ENCODE measurements around the gene TRAP1. TPM values are rescaled to one million over a fixed set of nuclear protein-coding genes. Genes with fewer than 3 reads are reported as not detected.
"Not testable (repeated sequence)": the region's sequence is repeated elsewhere in the genome, so short reads cannot be mapped to it uniquely, and the experiment has no call there.

Gene TRAP1
- polyA plus RNA-seq, 3 donors: 89.3 to 99.5 (median 92.1) TPM

DNA sequence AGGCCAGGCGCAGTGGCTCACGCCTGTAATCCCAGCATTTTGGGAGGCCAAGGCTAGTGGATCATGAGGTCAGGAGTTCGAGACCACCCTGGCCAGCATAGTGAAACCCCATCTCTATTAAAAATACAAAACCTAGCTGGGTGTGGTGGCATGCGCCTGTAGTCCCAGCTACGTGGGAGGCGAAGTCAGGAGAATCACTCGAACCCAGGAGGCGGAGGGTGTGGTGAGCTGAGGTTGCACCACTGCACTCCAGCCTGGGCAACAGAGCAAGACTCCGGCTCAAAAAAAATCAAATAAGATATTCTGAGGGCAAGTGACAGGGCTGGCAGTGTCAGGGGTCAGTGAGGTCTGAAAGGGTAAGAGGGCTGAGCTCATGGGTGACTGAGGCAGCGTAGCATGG is 2.9 kb downstream of the TRAP1 start:
- not testable (repeated sequence) for DNase-seq (ENCODE audit: low read depth in 3 of 3, low spot score in 2 of 3)

DNA sequence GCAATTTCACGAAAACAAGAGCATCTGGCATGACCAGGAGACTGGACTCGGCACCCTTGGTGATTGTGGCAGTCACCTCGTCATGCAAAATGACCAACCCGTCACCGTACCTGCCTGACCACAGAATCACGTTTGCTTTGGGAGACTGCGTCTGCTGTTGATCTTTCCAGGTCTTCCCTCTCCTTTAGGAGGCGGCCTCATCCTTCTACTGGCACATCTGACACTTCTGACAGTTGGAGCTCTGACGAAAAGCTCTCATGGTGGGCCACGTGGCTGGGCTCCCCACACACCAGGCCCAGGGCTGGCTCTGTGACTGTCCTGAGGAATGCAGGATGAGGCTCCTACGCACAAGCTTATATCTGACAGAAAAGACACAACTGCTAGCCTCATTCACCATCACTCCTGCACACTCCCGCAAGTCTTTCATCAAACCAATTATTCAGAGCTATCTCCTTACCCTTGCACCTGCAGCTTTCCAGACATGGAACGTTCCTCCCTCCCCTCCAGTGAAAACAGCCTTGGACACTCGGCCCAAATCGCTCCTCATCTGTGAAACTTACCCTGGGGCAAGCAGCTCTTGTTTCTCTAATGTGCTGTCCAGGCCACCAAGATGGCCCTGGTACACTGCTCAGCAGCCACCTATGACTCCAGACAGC is 3.6 kb downstream of the TRAP1 start:
- no peak for DNase-seq (ENCODE audit: low read depth in 3 of 3, low spot score in 2 of 3)

DNA sequence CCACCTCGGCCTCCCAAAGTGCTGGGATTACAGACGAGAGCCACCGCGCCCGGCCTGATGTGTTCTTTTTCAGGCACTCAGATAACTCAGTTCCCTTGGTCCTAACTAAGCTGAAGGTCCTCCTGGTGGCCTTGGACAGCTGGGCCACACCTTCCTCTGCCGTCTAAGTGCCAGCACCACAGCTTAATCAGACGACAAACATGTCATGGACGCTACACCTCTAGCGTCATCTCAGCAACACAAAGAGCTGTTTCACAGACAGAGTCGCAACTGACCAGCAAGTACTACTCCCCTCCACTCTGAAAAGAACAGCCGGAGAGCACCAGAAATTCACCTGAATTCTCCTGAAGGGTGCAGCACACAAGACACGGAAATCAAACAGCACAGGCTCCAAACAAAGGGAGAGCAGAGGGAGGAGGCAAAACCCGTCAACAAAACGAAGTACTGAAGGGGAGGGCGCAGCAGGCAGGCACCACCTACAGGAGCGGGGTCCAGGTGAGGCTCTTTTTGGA is 4.4 kb downstream of the TRAP1 start:
- DNase-seq (ENCODE audit: low read depth in 3 of 3, low spot score in 2 of 3): no peak

DNA sequence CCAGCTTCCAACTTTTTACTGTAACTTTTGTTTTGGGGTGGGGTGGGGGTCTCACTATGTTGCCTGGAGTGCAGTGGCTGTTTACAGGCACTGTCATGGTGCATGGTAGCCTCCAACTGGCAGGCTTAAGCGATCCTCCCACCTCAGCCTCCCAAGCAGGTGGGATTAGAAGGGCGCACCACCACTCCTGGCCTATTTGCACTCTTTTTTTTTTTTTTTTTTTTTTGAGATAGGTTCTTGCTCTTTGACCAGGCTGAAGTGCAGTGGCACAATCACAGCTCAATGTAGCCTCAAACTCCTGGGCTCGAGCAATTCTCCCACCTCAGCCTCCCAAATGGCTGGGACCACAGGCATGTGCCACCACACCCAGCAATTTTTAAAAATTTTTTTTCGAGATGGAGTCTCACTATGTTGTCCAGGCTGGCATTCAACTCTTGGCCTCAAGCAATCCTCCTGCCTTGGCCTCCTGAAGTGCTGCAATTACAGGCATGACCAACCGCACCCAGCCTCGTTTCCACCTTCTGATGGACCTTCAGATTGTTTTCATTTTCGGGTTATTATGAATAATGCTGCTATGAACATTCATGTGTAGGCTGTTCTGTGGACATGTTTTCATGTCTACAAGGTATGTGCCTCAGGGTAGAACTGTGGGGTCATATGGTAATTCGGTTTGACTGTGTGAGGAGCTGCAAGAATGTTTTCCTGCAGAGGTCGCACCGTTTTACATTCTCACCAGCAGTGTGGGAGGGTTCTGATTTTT is 10.9 kb downstream of the TRAP1 start:
- DNase-seq (ENCODE audit: low read depth in 3 of 3, low spot score in 2 of 3): no peak

DNA sequence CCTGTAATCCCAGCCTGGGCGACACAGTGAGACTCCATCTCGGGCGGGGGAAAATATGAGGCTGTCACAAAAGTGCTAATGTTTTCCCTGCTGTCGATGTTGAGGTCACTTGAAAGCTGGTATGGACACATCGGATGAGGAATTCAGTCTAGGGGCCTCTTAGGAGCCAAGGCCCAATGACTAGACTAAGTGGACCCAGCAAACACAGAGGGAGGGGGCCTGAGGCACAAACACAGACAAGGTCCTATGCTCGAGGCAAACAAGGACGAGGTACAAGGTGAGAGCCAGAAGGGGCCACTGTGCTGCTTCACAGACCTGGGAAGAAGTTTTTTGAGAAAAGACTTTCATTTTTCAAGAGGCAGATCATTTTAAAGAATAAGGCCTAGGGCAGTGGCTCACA is 15.2 kb downstream of the TRAP1 start:
- no peak for DNase-seq (ENCODE audit: low read depth in 3 of 3, low spot score in 2 of 3)

DNA sequence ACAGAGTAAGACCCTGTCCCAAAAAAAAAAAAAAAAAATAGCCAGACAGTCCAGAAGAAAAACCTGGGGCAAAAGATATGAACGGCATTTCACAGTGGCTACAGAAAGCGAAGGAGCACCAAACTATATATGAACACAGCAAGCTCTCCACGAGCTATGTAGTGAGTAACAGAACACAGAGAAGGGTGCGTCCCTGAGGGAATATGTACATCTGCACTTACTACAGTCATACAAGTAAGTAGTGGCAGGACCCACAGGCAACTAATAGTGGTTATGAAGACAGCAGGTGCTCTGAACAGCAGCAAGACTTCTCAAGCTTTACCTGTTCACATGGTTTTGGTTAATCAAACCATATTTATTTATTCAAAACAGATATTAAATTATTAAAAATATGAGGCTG is 15.8 kb downstream of the TRAP1 start:
- DNase-seq (ENCODE audit: low read depth in 3 of 3, low spot score in 2 of 3): no peak

DNA sequence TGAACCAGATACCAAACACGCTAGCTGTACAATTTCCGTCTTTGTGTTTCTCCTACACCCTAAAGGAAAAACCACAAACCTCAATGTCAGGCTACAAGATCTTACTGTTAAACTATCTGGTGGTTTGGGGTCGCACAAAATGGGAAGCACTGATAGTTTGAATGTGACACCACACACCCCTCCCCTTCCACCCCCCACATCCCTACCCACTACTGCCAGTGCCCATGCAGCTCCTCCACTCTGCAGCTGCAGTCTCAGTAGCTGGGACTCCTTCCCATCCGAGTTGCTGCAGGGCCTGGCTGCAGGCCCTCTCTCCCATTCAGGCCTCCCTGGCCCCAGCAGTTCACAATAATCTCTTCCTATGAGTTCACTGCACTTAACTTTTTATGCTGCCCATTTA is 18.4 kb downstream of the TRAP1 start:
- DNase-seq (ENCODE audit: low read depth in 3 of 3, low spot score in 2 of 3): no peak

DNA sequence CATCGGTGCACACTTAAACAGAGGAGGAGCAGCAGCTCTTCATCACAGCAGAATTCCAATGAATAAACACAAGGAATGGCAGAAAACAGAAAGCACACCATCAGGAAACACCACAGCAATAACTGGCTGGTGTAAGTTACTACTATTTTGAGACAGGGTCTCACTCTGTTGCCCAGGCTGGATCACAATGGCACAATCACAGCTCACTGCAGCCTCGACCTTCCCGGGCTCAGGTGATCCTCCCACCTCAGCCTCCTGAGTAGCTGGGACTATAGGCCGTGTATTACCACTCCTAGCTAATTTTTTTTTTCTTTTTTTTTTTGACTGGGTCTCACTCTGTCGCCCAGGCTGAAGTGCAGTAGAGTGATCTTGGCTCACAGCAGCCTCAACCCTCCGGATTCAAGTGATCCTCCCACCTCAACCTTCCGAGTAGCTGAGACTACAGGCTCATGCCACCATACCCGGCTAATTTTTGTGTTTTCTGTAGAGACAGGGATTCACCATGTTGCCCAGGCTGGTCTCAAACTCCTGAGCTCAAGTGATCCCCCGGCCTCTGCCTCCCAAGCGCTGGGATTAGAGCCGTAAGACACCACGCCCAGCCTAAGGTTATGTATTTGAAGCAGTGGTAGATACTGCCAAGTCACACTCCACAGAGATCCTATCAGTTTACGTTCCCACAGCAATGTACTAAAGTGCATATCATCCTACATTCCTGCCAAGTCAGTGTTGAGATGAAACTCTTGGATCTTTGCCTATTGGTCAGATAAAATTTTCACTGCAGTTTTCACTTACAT is 20.7 kb downstream of the TRAP1 start:
- no peak for DNase-seq (ENCODE audit: low read depth in 3 of 3, low spot score in 2 of 3)

DNA sequence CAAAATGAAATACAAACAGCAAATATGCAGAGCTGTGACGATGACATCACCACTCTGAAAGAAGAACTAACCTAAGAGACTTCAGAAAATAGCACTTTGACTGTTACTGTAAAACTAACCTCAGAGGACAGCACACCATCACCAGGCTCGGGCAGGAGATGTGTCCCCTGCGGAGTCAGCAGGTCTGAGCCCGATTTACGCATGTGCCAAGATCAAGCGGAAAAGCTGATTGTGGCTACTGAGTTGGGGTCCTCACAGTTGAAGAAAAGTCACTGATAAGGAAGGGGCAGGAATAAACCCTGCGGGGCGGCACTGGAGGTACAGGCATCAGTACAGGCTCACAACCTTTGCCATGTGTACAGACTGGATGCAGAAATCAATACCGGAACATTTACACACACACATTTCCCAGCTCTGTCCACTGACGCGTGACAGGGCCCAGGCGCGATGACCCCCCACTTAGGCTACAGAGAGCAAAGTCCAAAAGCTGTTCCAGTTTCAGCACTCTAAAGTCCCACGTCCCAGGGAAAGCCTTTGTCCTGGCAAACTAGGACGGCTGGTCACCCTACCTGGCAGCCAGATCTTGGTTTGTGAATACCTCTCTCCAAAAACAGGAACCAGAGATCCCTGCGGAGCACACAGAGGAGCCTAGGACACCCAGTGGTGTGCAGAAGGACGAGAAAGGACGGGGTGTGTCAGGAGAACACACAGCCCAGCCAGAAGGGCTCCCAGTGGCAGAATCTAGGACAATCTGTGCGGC is 21.5 kb downstream of the TRAP1 start:
- DNase-seq (ENCODE audit: low read depth in 3 of 3, low spot score in 2 of 3): no peak

DNA sequence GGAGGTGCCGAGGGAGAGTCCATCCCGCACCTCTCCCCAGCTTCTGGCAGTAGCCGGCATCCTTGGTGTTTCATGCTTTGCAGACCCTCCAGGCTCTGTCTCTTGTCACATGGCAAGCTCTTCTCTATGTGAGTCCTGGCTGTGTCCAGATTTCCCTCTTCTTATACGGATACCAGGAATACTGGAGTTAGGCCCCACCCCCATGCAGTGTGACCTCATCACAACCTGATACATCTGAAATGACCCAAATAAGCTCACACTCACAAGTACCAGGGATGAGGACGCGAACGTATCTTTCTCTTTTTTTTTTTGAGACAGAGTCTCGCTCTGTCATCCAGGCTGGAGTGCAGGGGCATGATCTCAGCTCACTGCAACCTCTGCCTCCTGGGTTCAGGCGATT is 23.3 kb downstream of the TRAP1 start:
- DNase-seq (ENCODE audit: low read depth in 3 of 3, low spot score in 2 of 3): no peak

DNA sequence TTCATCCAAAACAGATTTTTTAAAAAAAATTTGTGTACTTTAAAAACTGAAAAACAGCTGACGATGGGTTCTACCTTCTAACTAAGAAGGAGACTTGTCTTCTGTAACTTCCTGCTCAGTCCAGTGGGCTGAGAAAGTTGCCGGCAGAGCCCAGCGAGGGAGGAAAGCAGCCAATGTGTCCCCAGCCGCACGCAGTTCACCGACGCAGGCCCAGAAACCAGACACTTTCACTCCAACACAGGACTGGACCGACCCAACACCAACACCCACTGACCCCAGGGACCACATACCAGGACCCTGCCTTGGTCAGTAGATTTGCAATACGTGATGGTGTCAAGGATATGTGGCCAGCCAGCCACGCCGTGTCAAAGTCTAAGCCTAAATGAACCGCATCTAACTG is 25.6 kb downstream of the TRAP1 start:
- DNase-seq (ENCODE audit: low read depth in 3 of 3, low spot score in 2 of 3): no peak

DNA sequence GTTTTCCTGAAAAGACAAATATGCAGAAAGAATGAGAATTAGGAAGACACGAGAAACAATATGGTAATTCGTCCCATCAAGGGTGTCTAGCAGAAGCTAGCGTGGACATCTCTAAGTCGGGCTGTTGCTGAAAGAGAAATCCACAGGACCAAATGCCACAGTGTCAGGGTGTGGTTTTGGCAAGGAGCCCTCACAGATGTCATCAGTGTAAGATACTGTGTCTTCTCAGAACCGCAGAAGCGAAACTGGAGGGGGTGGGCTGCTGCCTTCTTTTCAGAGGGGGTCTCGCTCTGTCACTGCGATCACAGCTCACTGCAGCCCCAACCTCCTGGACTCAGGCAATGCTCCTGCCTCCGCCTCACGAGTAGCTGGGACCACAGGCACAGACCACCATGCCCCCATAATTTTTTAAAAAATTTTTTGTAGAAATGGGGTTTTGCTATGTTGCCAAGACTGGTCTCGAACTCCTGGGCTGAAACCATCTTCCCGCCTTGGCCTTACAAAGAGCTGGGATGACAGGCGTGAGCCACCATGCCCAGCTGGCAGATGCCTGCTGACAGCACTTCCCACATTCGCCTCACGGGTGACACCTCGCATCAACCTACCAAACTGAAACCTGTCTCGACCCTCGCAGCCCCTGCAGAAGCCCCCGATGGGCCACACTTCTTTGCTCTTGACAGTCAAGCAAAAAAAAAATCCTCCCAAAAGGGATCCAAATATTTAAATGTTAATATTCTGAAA is 26.2 kb downstream of the TRAP1 start:
- no peak for DNase-seq (ENCODE audit: low read depth in 3 of 3, low spot score in 2 of 3)

DNA sequence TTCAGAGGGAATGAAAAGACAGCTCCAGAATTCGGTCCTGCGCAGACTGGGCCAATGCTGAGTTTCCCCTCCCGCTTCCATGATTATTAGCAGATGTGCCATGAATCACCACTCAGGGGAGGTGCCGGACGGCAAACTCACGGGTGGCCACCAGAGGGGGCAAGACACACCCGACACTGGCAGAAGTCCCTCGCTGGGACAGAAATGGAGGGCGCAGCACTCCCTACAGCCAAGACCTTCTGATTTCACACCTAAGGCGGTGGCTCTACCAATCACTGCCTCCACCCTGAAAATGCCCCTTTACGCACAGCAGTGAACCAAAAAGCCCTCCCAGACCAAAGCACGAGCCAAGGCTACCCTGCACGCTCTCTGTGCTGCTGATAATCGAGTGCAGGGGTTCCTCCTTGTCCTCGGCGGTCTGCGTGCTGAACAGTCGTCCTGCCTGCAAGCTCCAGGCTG is 26.8 kb downstream of the TRAP1 start:
- peak; percentile 61 to 68 (median 67) for DNase-seq (ENCODE audit: low read depth in 3 of 3, low spot score in 2 of 3)

DNA sequence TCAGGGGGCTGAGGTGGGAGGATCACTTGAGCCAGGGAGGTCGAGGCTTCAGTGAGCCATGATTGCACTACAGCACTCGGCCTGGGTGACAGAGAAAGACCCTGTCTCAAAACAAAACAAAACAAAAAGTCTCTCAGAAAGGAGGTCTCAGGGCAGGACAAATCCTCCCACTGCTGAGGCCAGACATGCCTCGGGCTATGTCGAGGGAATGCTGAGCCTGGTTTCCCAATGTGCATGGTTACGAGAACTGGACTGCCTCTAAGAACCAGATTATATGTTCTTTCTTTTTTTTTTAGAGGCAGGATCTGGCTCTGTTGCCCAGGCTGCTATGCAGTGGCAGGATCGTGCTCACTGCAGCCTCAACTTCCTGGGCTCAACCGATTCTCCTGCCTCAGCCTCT is 27.6 kb downstream of the TRAP1 start:
- no peak for DNase-seq (ENCODE audit: low read depth in 3 of 3, low spot score in 2 of 3)

DNA sequence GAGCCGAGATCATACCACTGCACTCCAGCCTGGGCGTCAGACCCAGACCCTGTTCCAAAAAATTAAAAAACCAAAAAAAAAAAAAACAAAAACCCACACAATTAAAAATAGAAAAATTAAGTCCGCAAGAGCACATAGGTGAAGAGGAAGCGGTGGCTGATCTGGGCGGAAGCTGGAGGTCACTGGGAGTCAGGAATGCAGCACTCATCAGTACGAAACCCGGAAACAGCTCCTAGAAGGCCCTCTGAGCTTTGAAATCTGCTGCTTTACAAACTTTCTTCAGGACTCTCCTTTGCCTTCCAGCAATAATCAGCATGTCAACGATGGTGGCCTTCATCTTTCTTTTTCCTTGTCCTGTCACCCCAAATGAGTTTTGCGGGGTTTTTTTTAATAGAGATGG is 29.5 kb downstream of the TRAP1 start:
- no peak for DNase-seq (ENCODE audit: low read depth in 3 of 3, low spot score in 2 of 3)

DNA sequence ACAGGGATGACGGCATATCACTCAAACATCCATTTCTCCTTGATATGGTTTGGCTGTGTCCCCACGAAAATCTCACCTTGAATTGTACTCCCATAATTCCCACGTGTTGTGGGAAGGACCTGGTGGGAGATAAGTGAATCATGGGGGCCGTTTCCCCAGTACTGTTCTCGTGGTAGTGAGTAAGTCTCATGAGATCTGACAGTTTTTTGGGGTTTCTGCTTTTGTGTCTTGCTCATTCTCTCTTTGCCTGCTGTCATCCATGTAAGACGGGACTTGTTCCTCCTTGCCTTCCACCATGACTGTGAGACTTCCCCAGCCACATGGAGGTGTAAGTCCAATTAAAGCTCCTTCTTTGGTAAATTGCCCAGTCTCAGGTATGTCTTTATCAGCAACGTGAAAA is 30.3 kb downstream of the TRAP1 start:
- DNase-seq (ENCODE audit: low read depth in 3 of 3, low spot score in 2 of 3): no peak

DNA sequence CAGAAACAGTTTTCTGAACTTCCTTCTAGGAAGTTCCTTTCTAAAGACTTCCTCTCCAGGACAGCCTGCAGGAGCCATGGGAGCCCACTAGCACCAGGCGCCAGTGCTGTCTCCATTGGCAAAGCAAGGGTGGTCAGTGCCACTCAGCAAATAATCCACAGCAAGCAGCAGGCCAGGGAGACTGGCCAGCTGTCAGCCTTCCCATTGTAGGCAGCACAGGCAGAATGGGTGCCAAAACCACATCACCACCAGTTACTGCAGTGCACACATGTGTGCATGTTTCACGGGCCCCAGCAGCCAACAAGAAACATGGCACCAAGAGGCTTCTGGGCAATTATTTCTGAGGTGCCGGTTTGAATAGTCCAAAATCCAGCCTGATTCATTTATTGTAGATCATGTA is 36.1 kb downstream of the TRAP1 start:
- DNase-seq (ENCODE audit: low read depth in 3 of 3, low spot score in 2 of 3): no peak

DNA sequence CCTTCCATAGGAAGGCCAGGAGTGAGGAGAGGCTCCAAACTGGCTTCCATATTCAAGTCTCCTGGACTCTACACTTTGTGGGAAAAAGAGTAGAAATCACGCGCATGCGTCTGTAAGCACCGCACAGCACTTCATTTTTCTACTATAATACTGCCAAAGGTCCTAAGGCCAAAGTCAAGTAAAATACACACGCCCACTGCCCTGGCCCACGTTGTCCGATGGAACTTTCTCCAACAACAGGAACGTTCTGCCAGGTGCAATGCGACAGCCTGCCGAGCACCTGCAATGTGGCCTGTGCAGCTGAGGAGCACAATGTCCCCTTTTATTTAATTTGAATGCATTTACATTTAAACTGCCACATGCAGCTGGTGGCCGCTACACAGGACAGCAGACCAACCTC is 39.3 kb downstream of the TRAP1 start:
- no peak for DNase-seq (ENCODE audit: low read depth in 3 of 3, low spot score in 2 of 3)

DNA sequence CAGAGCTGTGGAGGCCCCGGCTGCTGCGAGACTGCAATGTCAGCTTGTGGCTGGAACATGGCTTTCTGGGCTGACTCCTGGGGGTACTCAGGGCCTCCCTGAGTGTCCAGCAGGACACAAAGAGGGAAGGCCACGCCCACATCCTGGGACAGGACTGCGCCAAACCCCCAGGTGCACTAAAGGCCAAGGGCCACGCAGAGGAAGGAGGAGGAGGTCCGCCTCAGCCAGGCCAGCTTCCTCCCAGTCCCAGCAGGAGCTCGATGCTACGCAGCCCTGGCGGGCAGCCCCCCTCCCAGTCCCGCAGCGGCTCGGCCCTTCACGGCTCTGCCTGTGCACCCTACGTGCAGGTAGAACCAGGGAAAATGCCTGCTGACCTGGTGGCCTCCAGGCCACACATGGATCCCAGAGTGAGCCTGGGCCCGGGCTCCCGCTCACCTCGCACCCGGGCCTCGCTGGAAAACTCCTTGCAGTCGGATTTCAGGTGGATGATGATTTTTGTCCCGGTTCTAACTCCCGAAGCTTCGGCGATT is 41.7 kb downstream of the TRAP1 start:
- DNase-seq (ENCODE audit: low read depth in 3 of 3, low spot score in 2 of 3): no peak
